Measurements from ENCODE around the gene RAMACL.

RAMACL gene

DNA sequence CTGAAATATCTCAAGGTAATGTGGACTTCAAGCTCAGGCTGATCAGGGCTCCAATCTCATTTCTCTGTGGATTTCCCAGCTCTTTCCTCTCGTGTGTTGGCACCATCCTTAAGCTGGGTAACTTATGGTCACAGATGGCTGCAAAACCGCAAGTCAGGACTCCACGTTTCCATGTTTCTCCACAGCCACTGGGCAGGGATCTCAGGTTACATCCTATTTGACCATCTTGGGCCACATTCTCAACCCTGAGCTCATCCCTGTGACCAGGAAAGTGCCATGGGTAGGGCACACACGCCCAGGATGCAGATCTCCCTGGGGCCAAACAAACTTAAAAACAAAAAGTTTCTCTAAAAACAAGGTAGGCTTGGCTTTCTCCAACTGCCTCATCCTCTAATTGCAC is 25.2 kb upstream of the RAMACL start:
- TF ChIP-seq, protein P1, sequence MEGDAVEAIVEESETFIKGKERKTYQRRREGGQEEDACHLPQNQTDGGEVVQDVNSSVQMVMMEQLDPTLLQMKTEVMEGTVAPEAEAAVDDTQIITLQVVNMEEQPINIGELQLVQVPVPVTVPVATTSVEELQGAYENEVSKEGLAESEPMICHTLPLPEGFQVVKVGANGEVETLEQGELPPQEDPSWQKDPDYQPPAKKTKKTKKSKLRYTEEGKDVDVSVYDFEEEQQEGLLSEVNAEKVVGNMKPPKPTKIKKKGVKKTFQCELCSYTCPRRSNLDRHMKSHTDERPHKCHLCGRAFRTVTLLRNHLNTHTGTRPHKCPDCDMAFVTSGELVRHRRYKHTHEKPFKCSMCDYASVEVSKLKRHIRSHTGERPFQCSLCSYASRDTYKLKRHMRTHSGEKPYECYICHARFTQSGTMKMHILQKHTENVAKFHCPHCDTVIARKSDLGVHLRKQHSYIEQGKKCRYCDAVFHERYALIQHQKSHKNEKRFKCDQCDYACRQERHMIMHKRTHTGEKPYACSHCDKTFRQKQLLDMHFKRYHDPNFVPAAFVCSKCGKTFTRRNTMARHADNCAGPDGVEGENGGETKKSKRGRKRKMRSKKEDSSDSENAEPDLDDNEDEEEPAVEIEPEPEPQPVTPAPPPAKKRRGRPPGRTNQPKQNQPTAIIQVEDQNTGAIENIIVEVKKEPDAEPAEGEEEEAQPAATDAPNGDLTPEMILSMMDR (IDR thresholded peaks at IDR 0.05; ENCODE audit: insufficient read depth, missing control alignments) = no peak
- FAIRE-seq (no peak), DNase-seq (ENCODE audit: insufficient read length, low spot score) (no peak)

DNA sequence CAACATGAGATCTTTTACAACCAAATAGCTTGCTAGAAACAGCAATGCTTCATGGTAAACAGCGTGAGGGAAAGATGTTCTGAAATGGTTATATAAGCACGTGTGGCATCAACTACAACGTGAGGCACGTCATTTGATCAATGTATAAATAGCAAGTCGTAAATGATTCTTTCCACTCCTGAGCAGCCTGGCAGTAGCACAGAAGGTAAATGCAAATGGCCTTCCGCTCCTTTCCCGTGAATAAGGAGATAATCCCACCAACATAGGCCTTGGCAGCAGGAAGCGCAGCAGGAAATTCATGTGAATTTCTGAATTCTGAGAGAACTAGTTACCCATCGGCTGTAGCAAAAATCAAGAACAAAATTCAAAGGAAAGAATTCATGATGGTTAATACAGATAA is 23.6 kb upstream of the RAMACL start:
- DNase-seq (ENCODE audit: insufficient read length, low spot score) (no peak), FAIRE-seq (no peak)
- TF ChIP-seq, protein P1 (IDR thresholded peaks at IDR 0.05; ENCODE audit: insufficient read depth, missing control alignments) = no peak

DNA sequence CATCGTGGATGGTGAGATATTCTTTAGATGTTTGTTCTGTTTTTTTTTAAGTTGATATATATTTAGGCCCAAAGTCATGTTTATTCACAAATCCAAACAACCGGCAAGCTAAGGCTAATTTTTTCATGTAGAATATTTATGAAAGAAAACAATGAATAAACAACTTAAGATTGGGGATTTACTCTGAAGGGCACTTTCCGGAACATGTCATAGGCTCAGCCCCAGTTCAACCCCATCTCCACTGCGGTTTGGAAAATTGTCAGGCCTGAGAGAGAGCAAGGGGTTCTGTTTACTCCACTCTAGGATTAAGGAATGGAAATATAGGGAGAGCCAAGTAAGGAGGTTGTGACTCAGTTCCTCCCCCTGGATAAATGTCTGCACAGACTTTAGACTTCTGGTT is 22.3 kb upstream of the RAMACL start:
- FAIRE-seq = no peak
- TF ChIP-seq, protein P1 (IDR thresholded peaks at IDR 0.05; ENCODE audit: insufficient read depth, missing control alignments) = no peak
- DNase-seq (ENCODE audit: insufficient read length, low spot score) = no peak

DNA sequence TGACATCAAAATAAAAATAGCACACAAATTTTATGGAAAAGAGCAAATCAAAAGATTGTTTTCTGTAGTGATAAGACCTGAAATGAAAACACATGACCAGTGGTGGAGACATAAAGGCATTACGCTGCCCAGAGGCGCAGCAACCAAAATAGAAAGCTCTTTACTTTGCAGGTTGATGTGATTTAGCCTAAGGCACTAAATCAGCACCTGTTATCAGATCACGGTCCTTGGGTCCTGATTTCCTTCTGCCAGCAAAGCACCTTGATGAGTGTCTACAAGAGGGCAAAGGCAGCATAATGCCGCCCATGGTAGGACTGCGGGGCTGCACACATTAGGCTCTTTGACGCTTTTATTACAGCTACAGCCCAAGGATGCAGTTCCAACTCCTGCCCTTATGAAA is 19.3 kb upstream of the RAMACL start:
- FAIRE-seq (no peak), DNase-seq (ENCODE audit: insufficient read length, low spot score) (no peak)
- TF ChIP-seq, protein P1 (IDR thresholded peaks at IDR 0.05; ENCODE audit: insufficient read depth, missing control alignments) = no peak

DNA sequence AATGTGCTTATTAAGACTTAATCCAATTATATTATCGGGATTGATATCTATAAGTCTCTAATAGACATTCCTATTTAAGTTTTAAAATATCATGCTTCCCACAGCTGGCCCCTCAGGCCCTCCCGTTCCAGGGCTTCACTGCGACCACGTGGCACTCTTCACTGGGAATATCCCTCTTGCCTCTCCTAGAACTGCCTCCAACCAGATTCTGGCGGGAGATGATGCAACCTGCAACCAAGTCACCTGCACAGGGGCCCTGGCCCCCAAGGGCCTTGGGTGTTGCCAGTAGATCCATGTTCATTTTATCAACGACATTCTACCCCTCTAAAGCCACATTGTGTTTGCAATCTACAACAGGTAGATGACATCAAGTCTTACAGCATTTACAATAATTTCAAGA is 18.4 kb upstream of the RAMACL start:
- no peak for DNase-seq (ENCODE audit: insufficient read length, low spot score)
- FAIRE-seq = no peak
- TF ChIP-seq, protein P1 (IDR thresholded peaks at IDR 0.05; ENCODE audit: insufficient read depth, missing control alignments) = no peak

DNA sequence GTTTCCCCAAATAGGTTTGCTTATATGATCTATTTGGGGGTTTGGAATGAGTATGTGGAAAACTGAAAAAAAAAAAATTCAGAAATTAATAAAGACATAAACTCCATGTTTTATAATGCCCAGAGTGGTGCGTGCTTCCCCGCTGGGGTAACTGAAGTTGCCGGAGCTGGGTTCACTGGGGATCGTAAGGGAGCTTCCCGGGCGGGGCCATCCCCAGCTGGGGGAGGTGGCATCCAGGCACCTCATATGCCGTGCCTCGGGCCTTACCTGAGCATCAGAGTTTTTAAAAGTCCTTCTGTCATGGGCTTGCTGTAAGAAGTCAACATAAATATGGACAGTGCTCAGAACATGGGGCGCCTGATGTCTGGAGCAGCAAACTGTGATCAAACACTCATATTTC is 17.9 kb upstream of the RAMACL start:
- FAIRE-seq (no peak), DNase-seq (ENCODE audit: insufficient read length, low spot score) (no peak)
- TF ChIP-seq, protein P1 (IDR thresholded peaks at IDR 0.05; ENCODE audit: insufficient read depth, missing control alignments) = no peak

DNA sequence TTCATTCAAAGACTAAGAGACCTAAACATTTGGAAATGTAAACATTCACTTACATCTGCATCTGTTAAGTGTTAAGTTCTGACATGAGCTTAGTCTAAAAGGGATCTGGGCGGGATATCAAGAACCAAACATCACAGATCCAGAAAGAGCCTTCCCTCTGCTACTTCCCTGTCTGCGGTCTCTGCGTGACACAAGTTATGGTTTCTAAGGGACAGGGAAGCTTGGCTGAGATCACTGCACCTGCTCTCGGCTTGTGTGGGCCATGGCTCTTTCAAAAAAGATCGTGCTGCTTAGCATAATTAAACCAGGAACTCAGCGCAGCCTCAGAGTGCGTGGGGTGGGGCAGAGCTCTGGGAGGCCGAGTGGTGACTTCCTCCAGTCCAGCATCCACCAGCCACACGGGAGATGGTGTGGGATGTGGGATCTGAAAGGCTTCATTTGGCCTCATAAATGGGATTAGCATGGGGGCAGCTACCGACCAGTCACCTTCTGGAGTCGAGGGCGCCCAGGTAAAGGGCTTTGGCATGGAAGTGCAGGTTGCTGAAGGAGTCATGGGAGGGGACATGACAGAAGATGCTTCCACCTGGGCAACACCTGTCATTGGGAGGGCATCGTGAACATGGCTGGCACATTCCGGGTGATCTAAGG is 16.7 kb upstream of the RAMACL start:
- DNase-seq (ENCODE audit: insufficient read length, low spot score) = no peak
- TF ChIP-seq, protein P1 (IDR thresholded peaks at IDR 0.05; ENCODE audit: insufficient read depth, missing control alignments) = no peak
- no peak for FAIRE-seq

All from D721Med (cell line).